ENCODE data around the gene DLGAP1.
"Not testable (repeated sequence)": the region's sequence is repeated elsewhere in the genome, so short reads cannot be mapped to it uniquely, and the experiment has no call there.

The DLGAP1 gene

DNA sequence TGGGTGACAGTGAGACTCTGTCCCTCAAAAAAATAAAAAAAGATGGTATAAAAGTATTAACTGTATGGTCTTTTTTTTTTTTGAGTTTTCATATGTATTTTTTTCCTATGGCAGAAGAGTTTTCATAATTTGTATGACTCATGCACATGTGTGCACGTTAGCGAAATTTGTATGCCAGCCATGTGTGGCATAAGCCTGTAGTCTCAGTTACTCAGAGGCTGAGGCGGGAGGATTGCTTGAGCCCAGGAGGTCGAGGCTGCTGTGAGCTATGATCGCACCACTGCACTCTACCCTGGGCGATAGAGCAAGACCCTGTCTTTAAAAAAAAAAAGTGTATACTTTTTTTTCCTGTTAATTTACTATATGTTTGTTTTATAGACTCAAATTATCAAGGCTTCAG lies 844.3 kb downstream of the DLGAP1 start:
- DNase-seq: no peak

DNA sequence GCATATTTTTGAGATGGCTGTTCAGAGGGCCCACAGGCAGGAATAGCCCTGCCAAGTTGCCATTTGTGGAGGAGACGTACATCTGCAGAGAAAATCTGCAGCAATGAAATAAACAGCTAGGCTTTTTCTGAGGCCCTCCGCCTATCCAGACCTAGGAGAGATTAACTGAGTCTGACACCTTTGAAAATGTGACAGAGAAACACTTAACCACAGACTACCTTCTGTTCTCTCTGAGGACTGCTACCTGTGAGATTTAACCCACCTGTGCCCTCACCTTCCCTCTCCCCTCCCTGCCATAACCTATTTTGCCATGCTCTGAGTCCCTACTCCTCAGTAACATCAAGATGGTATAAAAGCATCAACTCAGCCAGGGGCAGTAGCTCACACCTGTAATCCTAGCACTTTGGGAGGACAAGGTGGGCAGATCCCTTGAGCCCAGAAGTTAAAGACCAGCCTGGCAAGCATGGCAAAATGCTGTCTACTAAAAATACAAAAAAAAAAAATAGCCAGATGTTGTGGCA lies 844.9 kb downstream of the DLGAP1 start:
- no peak for DNase-seq

DNA sequence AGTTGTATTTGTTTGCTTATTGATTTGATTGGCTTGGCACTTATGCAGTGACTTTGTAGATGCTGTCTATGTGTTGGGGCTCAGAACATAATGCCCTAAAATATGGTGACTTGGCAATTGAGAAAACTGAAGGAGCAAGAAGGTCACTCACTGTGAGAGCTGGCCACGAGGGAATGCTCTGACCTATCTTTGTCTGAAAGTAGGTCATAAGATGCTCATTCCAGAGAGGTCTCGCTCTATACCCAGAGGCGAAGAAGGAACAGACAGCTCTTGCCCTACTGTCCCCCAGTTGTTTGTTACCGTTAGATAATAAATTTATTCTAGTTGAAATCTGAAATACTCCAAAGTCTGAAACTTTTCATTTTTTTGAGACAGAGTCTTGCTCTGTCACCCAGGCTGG lies 846.6 kb downstream of the DLGAP1 start:
- no peak for DNase-seq

DNA sequence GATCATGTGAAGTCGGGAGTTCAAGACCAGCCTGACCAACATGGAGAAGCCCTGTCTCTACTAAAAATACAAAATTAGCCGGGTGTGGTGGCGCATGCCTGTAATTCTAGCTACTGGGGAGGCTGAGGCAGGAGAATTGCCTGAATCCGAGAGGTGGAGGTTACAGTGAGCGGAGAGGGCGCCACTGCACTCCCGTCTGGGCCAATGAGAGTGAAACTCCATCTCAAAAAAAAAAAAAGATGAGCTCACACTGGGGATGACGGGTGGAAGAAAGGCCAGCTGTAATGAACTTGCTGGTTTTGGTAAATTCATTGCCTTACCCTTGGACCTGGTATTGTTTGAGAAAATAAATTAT lies 847.0 kb downstream of the DLGAP1 start:
- DNase-seq: not testable (repeated sequence)

DNA sequence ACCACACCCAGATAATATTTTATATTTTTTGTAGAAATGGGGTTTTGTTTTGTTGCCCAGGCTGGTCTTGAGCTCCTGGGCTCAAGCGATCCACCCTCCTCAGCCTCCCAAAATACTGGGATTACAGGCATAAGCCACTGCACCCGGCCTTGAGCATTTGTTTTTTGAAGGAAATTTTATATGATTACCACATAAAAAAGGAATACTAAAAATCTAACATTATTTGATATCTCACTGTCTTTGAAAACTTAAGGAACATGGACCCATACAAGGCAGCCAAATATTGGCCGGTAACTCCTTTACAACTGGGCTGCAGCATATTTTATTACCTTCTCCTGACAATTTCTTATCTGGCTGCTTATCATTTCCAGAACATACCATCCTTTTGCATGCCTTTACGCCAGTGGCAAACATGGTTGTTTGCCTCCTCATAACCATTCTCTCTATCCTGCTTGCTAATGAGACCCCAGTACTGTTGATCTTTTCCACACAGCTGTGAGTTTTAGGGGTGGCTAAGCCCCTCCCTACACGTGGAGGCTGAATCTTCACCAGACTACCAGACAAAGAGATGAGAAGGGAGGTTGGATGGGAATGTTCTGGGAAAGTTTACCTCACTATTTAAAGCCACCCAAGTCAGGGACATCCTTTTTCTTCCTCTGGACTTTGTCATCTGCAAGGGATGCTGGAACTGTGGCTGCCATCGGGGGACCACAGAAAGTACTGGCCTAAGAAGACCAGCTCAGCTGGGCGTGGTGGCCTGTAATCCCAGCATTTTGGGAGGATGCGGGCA lies 847.6 kb downstream of the DLGAP1 start:
- no peak for DNase-seq

DNA sequence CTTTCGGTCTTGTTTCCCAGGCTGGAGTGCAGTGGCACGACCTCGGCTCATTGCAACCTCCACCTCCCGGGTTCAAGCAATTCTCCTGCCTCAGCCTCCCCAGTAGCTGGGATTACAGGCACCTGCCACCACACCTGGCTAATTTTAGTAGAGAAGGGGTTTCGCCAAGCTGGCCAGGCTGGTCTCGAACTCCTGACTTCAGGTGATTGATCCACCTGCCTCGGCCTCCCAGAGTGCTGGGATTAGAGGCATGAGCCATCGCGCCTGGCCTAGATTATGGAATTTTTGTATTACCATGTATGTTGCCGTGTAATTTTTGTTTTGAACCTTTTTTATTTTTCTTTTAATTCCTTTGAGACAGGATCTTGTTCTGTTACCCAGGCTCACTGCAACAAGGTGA lies 848.2 kb downstream of the DLGAP1 start:
- DNase-seq: not testable (repeated sequence)

DNA sequence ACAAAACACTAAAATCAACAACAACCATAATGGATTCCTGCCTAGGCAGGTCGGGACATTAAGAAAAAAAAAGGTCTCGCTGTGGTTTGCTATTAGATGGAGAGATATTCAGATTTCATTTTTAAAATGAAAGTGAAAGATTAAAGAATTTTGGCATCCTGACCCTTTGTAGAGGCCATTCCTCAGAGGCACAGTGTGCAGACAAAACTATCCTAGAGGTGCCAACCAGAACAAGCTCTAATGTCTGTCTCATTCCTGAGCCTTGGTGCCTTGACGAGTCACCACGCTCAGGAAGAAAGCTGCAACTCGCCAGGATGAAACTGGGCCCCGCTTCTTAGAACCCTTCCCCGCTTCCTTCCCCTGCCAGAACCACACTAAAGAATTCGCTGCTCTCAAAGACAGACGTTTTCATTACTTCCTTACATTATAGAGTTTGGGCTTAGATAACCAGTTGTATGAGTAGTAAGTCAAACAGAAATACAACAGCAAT lies 849.1 kb downstream of the DLGAP1 start:
- no peak for DNase-seq

DNA sequence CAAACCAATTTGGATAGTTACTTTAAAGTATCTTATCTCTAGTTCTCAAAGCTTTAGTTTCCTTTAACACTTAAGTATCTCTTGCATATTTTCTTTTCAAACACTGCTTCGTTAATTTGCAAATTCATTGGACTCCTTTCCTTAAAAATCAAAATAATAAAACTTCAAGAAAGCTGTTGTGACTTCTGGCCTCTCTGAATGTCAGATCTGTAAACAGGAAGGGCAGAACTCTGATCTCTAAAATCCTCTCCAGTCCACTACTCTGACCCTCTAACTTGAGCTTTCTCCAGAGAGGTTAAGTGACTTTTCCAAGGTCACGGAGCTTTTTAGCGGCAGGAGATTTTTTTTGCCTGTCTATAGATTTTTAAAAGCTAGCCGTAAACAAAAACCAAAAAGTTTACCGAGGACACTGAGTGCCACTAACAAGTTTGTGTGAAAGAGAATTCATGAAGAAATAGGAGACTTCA lies 849.6 kb downstream of the DLGAP1 start:
- DNase-seq: no peak

DNA sequence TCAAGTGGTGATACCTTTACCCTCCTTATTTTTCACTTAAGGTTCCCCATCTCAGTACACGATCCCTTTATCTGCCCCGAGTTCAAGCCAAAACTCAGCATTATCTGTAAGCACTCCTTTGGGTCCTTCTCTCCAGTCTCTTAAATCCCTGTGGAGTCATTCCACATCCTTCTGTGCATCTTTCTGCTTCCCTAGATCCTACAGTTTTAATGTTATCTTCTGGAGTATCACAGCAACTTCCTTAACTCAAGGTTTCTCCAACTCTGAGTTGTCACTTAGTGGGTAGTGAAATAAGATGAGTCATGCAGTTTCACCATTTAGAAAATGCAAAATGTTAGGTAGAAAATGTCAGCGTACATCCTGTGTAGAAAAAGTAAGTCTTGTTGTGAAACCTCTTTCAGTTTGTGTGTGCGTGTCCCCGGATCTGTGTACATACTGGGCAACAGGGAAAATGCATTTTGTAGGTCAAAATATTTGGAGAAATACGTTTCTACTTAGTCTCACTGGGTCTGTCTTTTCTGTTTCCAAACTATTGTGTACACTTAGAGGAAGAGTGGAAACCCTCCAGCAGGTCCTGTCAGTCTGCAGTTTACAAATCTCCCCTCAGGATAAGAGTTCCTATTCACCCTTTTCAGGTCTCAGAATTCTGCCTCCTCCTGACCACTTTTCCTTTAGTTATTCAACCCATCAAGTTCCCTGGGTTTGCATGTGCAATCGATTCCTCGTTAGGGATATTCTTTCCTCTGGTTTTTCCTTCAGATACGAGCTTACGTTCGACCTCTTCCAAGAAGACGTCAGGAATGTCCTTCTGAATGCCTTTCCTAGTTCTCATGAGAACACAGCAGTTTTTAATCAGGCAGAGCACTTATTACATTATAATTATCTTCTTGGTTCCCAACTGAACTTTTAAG lies 850.4 kb downstream of the DLGAP1 start:
- DNase-seq: no peak

DNA sequence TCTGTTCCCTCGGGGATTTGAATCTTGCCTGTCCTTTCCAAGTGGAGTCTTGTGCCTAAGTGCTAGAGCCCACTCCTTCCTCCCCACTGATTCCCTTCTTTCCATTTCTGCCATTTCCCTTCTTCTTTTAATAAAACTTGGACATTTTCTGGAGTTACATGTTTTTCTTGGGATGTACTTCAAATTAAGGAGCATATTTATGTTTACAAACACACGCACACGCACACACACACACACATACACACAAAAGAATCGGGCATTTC lies 850.9 kb downstream of the DLGAP1 start:
- no peak for DNase-seq

DNA sequence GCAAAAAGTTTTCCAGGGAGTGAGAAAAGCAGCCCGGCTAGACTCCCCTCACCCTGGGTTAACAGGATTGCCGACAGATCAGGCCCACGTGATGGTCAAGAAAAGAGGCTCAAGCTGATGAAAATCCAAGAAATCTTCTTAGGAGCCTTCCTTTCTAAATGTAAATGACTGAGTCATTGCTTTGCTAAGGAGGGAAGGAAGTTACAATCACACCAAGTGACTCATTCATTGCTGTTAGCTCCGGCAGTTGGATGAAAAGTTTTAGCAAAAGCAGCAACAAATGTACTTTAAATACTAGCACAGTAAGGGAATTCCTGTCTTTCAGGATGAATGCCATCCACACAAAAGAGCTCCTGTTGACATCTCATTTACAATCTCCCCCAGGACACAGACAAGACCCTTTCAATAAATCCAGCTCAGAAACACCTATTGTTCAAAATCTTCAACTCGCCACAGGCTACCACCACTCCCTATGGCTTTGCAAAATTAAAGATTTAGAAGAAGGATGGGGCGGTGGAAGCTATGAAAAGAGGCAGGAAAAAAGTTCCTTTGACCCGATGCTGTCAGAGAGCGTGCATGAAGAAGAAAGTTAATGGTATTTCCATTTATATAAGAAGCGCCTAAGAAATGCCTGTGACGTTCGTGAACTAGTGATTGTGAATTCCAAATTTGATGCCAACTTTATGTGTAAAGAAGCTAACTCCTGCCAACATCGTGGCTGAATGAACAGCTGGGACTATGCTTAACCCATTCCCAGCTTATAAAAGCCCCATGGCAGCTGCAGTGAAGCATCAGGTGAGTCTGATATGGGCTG lies 851.5 kb downstream of the DLGAP1 start:
- DNase-seq: peak; percentile 11

DNA sequence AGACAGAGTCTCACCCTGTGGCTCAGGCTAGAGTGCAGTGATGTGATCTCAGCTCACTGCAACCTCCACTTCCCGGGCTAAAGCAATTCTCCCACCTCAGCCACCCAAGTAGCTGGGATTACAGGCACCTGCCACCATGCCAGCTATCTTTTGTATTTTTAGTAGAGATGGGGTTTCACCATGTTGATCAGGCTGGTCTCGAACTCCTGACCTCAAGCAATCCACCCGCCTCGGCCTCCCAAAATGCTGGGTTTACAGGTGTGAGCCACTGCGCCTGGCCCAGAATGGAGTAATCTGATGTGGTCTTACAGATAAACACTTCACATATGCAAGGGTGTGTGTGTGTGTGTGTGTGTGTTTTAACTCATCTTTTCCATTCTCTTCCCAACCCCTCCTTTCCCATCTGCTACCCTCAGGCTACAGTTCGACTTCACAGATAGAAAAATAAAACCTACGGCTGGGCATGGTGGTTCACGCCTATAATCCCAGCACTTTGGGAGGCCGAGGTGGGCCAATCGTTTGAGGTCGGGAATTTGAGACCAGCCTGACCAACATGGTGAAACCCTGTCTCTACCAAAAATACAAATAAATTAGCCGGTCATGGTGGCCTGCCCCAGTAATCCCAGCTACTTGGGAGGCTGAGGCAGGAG lies 853.9 kb downstream of the DLGAP1 start:
- DNase-seq: not testable (repeated sequence)

DNA sequence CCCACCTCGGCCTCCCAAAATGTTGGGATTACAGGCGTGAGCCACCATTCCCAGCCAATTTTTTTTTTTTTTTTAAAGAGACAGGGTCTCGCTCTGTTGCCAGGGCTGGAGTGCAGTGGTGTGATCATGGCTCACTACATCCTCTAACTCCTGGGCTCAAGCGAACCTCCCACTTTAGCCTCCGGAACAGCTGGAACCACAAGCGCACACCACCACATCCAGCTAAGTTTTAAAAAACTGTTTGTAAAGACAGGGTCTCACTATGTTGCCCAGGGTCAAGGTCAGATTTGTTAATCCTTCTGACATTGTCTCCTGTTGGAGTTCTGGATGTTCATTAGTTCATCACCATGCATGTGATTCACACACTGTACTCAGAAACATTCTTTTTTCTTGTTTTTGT lies 855.2 kb downstream of the DLGAP1 start:
- DNase-seq: no peak

DNA sequence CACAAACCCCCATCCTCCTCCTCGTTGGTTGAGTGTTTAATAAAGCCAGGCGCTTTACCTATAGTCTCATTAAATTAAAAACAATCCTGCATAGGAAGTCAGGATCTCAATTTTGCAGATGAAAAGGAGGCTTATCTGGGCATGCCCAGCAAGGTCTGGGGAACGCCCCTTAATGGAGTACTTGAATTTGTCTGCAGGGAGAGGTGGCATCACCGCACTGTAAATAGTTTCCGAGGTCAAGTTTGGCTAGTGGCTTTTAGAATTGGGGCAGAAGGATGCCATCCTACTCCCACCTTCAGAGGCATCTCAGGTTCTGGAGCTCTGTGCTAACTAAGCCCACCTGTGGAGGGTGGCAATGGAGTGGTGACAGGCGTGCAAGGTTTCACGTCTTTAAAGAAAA lies 855.9 kb downstream of the DLGAP1 start:
- no peak for DNase-seq

DNA sequence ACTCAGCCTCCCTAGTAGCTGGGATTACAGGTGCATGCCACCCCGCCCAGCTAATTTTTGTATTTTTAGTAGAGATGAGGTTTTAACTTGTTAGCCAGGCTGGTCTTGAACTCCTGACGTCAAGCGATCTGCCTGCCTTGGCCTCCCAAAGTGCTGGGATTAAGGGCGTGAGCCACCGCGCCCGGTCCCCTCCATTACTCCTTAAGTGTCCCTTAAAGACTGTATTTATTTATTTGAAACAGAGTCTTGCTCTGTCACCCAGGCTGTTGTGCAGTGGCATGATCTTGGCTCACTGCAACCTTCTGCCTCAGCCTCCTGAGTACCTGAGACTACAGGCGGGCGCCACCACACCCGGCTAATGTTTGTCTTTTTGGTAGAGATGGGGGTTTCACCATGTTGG lies 856.5 kb downstream of the DLGAP1 start:
- no peak for DNase-seq

DNA sequence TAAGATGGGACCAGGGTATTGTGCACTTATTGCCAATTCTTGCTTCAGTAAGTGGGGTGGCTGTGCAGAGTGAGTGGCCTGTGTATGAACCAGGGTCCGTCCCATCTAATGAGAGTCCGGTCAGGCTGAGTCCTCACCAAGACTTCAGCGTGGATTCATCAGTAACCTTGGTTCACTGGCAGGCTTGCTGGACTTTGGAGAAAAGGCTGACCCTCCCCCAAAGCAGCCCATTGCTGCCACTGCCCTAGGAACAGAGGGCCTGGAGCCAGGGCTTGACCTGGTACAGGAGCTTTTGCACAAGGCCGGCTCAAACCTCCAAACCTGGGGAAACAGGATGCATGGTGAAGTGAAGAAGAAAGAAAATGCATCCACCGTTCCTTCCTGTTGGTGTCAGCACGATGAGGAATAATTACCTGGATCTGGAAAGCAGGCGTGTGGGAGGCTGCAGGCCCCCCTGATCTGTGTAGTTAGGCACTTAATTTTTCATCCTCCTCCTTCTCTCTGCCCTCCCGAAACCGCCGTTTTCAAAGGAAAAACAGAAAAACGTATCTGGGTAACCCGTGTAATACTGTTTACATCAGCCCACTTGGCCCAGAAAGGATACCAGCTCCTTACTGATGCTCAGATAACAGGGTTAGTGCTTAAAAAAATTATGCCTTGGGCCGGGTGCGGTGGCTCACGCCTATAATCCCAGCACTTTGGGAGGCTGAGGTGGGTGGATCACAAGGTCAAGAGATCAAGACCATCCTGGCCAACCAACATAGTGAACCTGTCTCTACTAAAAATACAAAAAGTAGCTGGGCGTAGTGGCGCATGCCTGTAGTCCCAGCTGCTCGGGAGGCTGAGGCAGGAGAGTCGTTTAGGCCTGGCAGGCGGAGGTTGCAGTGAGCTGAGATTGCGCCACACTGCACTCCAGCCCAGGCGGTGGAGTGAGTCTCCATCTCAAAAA lies 857.4 kb downstream of the DLGAP1 start:
- DNase-seq: no peak

DNA sequence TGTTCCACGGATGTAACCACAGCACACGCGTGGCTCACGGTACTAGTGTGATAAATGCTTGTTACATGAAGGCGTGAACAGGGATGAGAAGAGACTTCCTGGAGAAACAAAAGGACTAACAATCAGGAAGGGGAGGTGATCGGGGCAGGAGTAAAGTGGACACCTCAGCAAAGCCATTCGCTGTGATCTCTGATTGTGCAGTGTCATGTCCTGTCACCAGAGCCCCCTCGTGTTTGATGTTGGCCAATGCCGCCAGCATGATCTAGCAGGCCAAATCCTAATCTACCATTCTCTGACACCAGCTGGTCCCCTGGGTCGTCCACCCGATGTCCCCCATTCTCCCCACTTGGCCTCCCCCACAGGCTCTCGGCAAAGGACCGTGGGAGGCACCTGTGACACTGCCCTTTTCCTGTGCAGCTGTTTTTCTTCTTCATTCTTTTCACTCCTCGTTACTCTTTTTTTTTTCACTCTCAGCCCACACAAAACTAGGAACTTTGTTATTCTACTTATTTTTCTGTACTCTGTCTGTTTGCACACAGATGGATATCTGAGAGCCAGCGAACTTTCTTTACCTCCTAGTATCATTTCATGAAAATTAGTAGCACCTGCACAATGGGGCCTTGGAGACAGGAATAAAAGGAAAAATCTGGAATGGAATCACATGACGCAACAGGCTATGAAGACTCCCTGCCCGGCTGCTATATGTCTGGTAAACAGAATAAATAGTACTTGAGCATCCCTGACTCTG lies 858.3 kb downstream of the DLGAP1 start:
- DNase-seq: no peak

DNA sequence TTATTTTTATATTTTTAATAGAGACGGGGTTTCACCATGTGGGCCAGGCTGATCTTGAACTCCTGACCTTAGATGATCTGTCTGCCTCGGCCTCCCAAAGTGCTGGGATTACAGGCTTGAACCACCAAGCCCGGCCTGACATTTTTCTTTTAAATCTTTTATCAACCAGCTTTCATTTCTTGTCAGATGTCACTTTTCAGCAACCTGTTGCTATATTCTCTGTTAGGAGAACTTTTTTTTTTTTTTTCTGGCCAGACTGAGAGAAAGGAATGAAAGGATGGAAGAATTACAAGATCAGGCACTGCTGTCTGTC lies 858.8 kb downstream of the DLGAP1 start:
- no peak for DNase-seq

DNA sequence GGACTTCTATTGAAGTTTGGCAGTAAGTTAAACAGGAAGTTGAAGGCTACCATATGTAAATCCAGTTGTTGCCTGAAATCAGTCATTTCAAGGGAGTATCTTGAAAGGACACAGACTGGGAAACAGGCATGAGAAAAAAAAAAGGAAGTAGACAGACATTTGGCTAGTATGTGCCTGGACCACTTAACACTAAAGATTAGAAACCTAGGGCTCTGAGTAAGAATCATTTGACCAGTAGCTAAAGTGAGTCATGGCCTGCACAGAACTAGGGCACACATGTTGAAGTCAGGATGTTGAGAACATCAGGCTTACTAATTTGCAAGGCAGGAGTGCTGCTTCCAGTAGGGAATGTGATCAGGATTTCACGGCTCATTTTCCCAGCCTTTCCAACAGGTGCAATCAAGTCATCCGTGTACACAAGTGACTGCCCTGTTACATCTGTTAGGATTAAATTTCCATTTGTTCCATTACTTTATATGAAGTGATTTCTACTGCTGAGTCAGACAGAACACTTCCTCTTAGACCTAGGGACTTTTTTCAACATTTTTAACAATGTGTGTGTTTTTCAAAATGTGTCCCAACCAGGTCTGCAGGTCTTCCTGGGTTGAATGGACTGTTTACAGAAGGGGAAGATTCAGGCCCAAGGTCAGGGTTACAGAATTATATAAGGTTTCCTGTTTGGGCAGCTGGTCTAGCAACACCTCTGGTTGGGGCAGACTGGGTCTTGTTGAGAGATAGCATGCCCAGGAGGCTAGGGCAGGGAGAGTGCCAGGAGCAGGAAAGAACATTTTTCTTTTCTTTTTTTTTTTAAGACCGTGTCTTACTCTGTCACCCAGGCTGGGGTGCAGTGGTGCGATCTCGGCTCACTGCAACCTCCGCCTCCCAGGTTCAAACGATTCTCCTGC lies 859.5 kb downstream of the DLGAP1 start:
- DNase-seq: peak; percentile 34
